HG03457 (cell line): ENCODE results near the gene ENTPD7.
"Not testable (repeated sequence)": the region's sequence is repeated elsewhere in the genome, so short reads cannot be mapped to it uniquely, and the experiment has no call there.

Source experiments
- ATAC-seq: cut with Tn5 transposase; IDR thresholded peaks from one replicate; pipeline ENCODE4 v1.9.1; 2021; ENCODE audit warnings: moderate number of reproducible peaks; ENCODE audit not compliant: unreplicated experiment

The ENTPD7 gene

DNA sequence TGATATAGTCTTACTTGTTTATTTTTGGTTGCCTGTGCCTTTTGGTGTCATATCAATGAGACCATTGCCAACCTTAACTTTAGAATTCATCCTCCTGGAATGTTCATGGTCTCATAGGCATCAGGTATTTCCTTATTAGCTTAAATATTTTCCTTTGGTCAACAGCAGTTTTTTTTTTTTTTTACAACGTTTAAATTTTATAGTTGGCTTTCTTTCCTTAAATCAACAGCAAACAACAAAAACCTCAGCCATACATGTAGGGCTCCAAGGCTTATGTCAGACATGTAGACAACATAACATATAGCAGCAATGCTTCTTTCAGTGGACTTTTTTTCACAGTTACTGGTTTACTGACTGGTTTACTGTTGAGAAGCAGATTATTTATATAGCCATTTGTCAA lies 22.7 kb downstream of the ENTPD7 start:
- ATAC-seq: no peak

DNA sequence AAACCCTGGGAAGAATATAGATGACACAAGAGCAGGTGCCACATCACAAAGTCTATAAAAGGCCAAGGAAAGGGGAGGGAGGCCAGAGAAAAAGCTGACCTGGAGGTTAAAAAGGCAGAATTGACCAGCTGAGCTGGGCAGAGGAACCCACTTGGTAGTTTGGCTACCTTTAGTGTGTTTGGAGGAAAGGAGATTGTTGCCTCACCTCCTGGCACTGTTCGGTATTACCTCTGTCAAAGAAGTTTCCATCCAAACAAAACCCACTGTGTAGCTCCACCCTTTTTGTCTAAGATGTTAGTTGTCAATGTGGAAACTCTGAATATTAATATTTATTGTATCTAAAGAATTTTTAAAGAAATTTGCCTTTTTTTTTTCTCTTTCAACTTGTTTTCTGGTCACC lies 23.4 kb downstream of the ENTPD7 start:
- no peak for ATAC-seq

DNA sequence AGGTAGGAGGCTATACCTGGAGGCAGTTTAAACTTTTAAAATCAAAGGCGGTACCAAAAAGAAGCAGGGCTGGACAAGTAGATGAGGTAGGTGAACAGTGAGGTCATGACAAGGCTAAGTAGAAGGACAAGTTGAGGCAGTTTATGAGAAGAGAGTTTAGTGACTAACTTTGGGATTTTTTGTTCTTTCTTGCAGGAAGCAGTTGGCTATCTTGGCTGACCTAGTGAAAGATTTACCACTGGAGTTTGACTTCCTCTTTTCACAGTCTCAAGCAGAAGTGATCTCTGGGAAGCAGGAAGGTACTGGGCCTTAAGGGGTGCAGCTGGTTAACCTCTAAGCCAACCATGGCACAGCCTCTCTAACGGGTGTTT lies 26.3 kb downstream of the ENTPD7 start:
- ATAC-seq: peak; percentile 96

DNA sequence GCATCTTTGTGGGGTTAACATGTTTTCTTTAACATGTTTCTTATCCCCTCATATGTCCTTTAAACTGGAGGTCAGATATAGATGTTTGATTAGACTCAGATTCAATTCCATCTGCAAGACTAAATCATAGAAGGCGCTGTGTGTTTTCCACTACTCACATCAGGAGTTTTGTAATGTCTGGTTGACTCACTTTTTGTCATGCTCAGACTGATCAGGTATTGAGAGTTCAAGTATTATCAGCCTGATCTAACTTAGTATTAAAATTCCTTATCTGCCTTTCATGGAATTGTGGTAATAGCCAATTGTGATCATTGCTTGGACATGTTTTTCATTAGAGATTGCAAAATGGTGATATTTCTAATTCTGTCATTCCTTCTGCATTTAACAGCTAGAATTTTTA lies 30.2 kb downstream of the ENTPD7 start:
- no peak for ATAC-seq

DNA sequence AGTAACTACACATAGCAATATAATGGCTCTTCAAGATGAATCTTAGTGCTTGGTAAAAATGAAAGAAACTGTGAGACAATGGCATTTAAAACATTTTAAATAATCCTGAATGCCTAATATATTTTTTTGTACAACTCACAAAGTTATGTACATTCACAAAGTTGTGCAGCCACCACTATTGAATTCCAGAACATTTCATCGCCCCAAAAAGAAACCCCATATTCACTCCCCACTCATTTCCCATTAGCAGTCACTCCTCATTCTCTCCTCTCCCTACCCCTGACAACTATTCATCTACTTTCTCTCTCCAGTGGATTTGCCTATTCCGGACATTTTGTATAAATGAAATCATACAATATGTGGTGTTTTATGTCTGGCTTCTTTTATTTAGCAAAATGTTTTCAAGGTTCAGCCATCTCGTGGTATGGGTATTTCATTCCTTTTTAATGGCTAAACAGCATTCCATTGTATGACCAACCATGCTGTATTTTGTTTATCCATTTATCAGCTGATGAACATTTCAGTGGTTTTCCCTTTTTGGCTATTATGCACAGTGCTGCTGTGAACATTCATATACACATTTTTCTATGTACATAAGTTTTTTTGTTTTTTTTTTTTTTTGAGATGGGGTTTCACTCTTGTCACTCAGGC lies 34.7 kb downstream of the ENTPD7 start:
- no peak for ATAC-seq

DNA sequence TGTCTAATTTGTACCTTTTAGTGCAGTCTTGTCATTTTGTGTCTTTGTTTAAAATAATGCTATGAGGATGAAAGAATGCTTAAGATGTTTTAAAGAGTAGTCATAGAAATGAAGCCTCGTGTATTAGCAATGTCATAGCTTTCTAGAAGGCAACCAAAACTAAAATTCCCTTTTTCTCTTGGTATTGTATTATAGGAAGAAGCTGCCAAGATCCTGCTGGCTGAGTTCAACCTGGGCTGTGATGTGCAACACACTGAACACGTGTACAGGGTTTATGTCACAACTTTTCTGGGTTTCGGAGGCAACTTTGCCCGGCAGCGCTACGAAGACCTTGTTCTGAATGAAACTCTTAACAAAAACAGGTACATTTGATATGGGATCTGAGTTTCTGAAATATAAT lies 36.5 kb downstream of the ENTPD7 start:
- no peak for ATAC-seq

DNA sequence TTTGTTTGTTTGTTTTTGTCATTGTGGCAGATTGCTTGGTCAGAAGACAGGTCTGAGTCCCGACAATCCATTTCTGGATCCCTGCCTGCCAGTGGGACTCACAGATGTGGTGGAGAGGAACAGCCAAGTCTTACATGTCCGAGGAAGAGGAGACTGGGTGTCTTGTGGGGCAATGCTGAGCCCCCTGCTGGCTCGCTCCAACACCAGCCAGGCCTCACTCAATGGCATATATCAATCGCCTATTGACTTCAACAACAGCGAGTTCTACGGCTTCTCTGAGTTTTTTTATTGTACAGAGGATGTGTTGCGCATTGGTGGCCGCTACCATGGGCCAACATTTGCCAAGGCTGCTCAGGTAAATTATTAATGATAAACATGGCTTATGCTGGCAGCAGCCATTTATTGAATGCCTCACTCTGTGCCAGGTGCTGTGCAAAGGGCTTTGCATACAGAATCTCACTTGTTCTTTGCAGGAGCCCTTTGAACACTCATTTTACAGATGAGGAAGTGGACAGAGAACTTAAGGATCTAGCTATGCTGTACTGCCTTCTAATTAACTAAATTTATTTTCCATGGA lies 39.3 kb downstream of the ENTPD7 start:
- ATAC-seq: no peak

DNA sequence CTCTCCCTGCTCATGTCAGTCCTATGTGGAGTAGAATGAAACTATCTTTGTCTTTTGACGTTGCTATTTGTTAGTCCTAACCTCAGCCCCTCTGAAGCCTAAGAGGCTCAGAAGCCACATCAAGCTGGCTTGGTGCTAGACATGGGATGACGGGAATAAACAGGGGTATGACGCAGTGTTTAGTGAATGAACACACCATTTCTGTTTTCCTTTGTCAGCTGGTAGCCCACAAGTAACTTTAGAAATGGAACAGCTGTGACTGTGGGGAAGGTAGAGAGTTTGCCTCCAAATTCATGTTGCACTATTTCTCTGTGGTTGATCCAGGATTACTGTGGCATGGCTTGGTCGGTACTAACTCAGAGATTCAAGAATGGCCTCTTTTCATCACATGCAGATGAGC lies 41.3 kb downstream of the ENTPD7 start:
- ATAC-seq: no peak

DNA sequence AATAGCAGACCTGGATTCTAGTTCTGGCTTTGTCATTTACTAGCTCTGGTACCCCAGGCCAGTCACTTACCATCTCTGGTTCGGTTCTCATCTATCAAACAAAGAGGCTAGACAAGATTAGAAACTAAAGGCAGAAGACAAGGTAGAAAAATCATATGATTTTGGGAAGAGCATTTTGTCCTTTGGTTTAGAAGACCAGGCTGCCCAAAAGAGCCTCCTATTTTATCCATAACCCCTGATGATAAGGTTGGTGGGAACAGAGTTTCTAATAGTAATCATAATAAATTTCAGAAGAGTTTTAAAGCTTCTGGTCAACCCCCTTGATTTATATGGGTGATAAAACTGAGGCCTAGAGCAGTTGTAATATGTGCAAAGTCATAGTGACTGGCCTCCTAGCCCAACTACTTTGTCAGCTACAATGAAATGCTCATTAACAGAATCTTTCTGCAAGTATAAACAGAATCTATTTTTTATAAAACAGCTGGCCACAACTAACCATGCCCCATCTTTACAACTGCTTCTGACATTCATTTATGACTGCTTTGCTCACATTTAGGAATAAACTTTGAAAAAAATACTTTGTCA lies 49.2 kb downstream of the ENTPD7 start:
- ATAC-seq: no peak

DNA sequence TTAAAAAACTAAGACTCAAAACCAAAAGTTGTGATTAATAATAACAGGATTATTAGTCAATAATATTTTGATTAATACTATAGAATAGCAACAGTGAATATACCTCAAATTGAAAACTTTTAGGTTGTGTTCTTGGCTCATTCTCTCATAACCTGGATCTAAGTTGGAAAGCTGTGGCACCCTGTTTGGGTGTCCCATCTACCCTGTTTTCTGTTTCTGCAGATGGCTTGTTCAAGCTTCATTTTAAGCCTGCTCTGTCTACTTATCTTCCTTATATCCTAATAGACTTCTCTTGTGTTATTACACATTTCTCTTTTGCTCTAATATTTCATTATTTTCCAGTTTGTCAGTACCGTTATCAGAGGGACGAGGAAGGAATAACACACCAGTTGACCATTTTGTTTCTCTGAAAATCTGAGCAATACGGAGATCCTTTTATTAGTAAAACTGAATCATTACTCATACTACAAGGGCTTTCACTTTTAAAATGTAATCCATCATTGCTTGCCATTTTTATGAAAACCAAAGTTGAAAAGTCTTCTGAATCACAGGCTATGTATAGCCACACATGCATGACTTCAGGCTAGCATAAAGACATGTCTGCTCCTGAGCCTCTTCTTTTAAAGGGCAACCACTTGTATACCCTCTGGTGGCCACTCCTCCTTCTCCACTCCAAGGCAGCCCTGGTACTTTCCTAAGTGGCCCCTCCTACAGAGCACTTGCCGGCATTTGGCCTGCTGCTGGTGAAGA lies 50.3 kb downstream of the ENTPD7 start:
- ATAC-seq: no peak

DNA sequence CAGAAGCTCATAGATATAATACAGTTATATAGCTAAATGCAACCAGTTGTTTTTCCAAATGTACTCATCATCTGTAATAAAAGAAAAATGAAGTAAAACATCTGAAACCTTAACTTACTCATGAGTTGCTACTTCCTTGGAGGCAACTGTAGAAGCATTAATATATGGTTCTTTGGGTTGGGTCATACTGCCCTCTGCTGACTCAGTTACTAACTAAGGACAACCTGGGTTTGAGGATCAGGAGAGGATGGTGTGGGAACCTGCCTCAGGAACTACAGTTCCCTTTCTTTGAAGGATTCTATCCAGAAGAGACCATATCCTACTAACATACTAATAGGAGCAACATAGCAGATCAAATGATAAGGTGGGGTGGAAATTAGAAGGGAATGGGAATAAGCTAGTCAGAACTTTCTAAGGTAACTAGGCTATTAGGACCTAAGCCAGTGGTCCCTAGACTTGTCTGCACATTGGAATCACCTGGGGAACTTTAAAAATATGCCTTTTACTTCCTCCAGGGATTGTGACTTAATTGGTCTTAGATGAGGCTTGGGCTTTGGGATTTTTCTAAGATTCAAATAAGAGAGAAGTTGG lies 51.9 kb downstream of the ENTPD7 start:
- no peak for ATAC-seq

DNA sequence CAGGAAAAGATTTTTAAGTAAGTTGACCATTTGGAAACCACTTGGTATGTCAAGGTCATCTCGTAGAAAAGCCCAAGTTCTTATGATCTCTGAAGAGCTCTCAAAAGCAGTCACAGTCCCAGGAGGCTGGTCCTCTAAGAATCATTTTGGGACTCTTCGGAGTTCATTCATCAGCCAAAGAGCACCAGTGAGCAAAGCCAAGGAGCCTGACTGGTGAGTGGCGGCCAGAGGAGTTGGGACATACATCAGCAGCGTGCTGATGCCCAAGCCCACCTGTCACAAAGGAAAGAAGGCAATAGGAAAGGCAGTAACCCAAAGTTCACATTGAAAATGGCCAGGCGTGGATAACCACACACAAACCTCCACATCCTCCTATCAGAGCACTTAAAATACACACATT lies 55.1 kb downstream of the ENTPD7 start:
- ATAC-seq: no peak

DNA sequence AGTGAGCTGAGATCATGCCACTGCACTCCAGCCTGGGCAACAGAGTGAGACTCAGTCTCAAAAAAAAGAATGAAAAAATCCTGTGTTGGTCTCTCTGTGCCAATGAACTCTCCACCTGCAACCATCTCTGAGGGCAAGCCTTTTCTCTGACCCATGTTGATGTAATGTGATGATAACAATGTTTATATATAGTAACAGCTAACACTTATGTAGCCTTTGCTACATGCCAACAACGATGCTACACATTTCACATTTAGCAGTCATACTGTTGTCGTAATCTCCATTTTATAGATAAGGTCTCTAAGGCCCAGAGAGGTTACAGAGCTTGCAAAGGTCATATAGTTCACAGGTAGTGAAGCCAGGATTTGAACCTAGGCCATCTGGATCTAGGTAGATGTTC lies 61.1 kb downstream of the ENTPD7 start:
- ATAC-seq: no peak

DNA sequence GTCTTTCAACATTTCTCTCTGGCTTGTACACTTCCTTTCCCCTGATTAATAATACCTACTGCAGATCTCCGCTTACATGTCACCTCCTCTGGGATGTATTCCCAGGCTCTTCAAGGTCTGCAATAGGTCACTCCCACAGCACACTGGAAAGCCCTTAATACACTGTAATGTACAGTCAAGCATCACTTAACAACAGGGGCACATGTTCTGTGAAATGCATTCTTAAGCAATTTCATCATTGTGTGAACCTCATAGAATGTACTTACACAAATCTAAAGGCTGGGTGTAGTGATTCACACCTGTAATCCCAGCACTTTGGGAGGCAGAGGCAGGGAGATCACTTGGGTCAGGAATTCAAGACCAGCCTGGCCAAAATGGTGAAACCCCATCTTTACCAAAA lies 70.7 kb downstream of the ENTPD7 start:
- no peak for ATAC-seq

DNA sequence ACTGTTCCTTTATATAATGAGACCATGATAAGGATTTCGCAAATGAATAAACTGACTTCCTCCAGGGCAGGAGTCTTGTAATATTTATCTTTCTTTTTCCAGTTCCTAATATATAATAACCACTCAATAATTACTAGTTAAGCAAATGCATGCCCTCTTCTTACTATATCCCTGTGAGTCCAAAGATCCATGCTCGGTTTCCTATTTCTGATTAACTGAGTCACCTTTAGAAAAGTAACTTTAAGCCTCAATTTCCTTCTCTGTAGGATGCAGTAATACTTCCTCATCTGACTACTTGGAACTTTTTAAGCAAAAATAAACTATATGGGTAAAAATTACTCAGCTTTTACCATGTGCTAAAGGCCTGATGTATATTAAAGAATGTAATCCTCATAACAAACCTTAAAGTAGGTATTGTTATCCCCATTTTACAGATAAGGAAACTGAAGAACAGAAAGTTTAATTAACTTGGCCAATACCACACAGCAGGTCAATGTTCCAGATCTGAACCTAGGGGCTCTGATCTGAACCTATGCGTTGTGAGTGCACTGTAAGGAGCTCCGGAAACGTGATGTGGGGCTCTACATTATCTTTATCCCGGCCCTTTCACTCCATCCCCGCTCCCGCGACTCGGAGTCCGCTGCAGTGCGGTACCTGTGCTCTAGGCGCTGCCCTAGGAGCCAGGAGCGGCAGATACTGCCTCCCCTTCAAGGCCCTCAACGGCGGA lies 72.2 kb downstream of the ENTPD7 start:
- ATAC-seq: no peak

DNA sequence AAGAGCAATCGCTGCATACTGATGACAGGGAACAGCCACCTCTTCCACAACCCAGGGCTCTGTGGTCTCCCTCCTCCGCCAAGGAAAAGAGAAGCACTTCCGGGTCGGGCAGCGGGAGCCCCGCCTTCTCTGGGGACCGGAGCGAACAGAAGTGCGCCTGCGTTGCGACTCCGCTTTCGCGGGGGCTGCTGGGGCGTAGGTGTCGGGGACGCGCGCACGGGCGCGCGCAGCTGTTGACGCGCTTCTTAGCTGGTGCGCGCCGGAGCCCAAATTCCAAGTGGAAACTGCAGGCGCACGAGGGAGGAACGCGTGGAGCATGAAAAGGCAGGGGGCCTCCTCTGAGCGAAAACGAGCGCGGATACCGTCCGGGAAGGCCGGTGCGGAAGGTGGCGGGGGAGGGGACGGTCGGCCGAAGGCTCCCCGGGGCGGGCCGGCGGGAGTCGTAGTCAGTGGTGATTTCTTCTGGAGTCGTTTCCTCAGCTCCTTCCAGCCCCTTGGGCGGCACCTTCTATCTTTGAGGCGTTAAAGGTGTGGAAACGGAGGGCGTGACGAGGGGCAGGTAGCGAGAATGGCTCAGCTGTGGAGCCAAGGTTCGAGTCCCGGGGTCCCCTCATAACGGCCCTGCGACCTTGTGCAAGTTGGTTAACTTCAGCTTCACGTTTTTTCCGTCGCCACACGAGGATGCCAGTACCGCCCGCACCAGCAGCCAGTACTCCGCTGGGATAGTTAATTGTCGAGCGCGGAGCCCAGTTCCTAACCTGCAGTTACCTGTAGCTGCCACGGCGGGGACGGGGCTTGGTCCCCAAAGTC lies 72.9 kb downstream of the ENTPD7 start, which contains the start of the genes COX15 and CUTC:
Gene COX15, minus strand, starts transcription at position 95 of the 810 bp plus-strand sequence. Its CDS starts 78 bp downstream, at position 17.
Gene CUTC, plus strand, starts transcription at position 202 of the 810 bp plus-strand sequence. Its CDS starts 115 bp downstream, at position 317.
- peak; percentile 78 for ATAC-seq

DNA sequence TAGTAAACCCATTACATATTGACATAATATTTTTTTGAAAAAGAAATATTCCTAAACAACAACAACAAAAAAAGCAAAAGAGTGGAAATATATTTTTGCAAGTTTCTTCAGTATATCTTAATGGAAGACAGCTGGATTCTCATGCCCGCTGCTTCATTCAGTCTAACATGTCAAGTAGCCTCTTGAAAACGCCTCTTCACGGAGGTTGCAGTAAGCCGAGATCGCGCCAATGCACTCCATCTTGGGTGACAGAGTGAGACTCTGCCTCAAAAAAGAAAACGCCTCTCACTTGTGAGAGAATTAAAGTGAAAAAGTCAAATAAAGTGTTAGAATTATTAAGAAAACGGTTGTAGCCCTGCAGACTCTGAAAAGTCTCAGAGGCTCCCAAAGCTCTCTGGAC lies 74.1 kb downstream of the ENTPD7 start:
- ATAC-seq: no peak

DNA sequence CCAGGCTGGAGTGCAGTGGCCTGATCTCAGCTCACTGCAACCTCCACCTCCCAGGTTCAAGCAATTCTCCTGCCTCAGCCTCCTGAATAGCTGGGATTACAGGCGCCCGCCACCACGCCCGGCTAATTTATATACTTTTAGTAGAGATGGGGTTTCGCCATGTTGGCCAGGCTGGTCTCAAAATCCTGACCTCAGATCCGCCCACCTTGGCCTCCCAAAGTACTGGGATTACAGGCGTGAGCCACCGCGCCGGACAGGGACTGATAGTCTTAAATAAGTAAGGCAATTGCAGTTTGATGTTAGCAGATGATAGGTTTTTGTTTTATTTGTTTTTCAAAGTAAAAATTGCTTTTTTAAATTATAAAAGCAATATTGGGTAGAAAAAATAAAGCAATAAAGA lies 74.8 kb downstream of the ENTPD7 start:
- ATAC-seq: not testable (repeated sequence)

DNA sequence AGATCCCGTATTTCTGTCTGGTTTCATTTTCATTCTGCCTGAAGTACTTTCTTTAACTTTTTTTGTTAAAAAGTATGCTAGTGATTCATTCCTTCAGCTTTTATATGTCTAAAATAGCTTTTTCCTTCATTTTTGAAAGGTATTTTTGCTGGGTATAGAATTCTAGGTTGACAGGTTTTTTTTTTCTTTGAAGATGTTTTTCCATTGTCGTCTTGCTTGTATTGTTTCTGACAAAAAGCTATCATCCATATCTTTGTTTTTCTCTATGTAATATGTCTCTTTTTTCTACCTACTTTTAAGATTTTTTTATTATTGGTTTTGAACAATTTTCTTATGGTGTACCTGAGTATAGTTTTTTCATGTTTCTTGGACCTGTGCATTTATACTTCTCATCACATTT lies 81.0 kb downstream of the ENTPD7 start:
- ATAC-seq: no peak
